Neural cell (in vitro differentiated cells): ENCODE results near the gene COX6B2. TPM values are rescaled to one million over a fixed set of nuclear protein-coding genes. Genes with fewer than 3 reads are reported as not detected.

Source experiments
- H2AFZ ChIP-seq: fragments of 200-600, 300-800 bp; sonication (generic), shearing (Covaris generic); 2 replicates; pipeline ENCODE4 v1.6.0; 2014; ENCODE audit warnings: low read depth, mild to moderate bottlenecking, antibody characterized with exemption, low read length, moderate library complexity
- H3F3A ChIP-seq: fragments of 200-600 bp; shearing (Covaris generic); 2 replicates; pipeline ENCODE4 v1.6.1; 2016; ENCODE audit warnings: mild to moderate bottlenecking, moderate library complexity, mixed read lengths, antibody characterized with exemption, low read length; ENCODE audit not compliant: insufficient read depth, poor library complexity, severe bottlenecking
- H3K27ac ChIP-seq: fragments of 200-600, 300-800 bp; sonication (generic), shearing (Covaris generic); 2 replicates; pipeline ENCODE4 v1.5.1; 2014; ENCODE audit warnings: mild to moderate bottlenecking, low read length, moderate library complexity
- H3K27me3 ChIP-seq: fragments of 300-800, 200-600 bp; sonication (generic), shearing (Covaris generic); 2 replicates; pipeline ENCODE4 v1.6.0; 2014; ENCODE audit warnings: mild to moderate bottlenecking, low read depth, low read length, moderate library complexity; ENCODE audit not compliant: insufficient read depth
- H3K36me3 ChIP-seq: fragments of 300-800, 200-600 bp; sonication (generic), shearing (Covaris generic); 2 replicates; pipeline ENCODE4 v1.5.1; 2014; ENCODE audit warnings: mild to moderate bottlenecking, antibody characterized with exemption, low read length, moderate library complexity; ENCODE audit not compliant: insufficient read depth
- H3K4me2 ChIP-seq: fragments of 300-800, 200-600 bp; sonication (generic), shearing (Covaris generic); 2 replicates; pipeline ENCODE4 v1.6.0; 2014; ENCODE audit warnings: mild to moderate bottlenecking, low read length
- H3K4me3 ChIP-seq: fragments of 300-800, 200-600 bp; sonication (generic), shearing (Covaris generic); 2 replicates; pipeline ENCODE4 v1.5.1; 2014; ENCODE audit warnings: mild to moderate bottlenecking, low read length, moderate library complexity
- H3K79me2 ChIP-seq: fragments of 200-600 bp; shearing (Covaris generic); replicated peaks from 2 replicates; pipeline ENCODE4 v1.6.0; 2014; ENCODE audit warnings: mild to moderate bottlenecking, low read length, moderate library complexity; ENCODE audit not compliant: insufficient read depth
- H3K9ac ChIP-seq: fragments of 300-800, 200-600 bp; sonication (generic), shearing (Covaris generic); 2 replicates; pipeline ENCODE4 v1.6.1; 2016; ENCODE audit warnings: mild to moderate bottlenecking, low read length, mixed read lengths
- H3K9me2 ChIP-seq: fragments of 200-600 bp; shearing (Covaris generic); 2 replicates; pipeline ENCODE4 v1.6.1; 2016; ENCODE audit warnings: mild to moderate bottlenecking, low read length, mixed read lengths; ENCODE audit not compliant: insufficient read depth
- H3K9me3 ChIP-seq: fragments of 200-600, 300-800 bp; sonication (generic), shearing (Covaris generic); 2 replicates; pipeline ENCODE4 v1.6.1; 2016; ENCODE audit warnings: mild to moderate bottlenecking, mixed run types, low read length, moderate library complexity, mixed read lengths
- H4K20me1 ChIP-seq: fragments of 200-600 bp; shearing (Covaris generic); 2 replicates; pipeline ENCODE4 v1.6.1; 2016; ENCODE audit warnings: mild to moderate bottlenecking, mixed run types; ENCODE audit not compliant: insufficient read depth
- EP300 ChIP-seq: fragments of 450-650 bp; conservative IDR thresholded peaks from 2 replicates; pipeline ENCODE4 v1.6.1; 2014; ENCODE audit warnings: antibody characterized with exemption, mild to moderate bottlenecking, moderate library complexity; ENCODE audit not compliant: poor library complexity, severe bottlenecking
- EZH2 ChIP-seq: fragments of 200-600, 300-800 bp; shearing (Covaris generic), sonication (generic); IDR thresholded peaks from 2 replicates; pipeline ENCODE4 v1.6.1; 2014; ENCODE audit warnings: antibody characterized with exemption, low read length, borderline replicate concordance, mild to moderate bottlenecking; ENCODE audit not compliant: insufficient read depth, poor library complexity, severe bottlenecking
- MXI1 ChIP-seq: fragments of 450-650 bp; conservative IDR thresholded peaks from 2 replicates; pipeline ENCODE4 v1.6.1; 2014; ENCODE audit warnings: antibody characterized with exemption, mild to moderate bottlenecking; ENCODE audit not compliant: poor library complexity, severe bottlenecking
- POLR2AphosphoS5 ChIP-seq: IDR thresholded peaks from 2 replicates; pipeline ENCODE4 v1.6.1; 2012
- RAD21 ChIP-seq: fragments of 450-650 bp; conservative IDR thresholded peaks from 2 replicates; pipeline ENCODE4 v1.6.1; 2014; ENCODE audit warnings: antibody characterized with exemption, mild to moderate bottlenecking, moderate library complexity
- SMC3 ChIP-seq: fragments of 450-650 bp; conservative IDR thresholded peaks from 2 replicates; pipeline ENCODE4 v1.6.1; 2014; ENCODE audit warnings: antibody characterized with exemption, mild to moderate bottlenecking, moderate library complexity; ENCODE audit not compliant: poor library complexity
- TAF1 ChIP-seq: IDR thresholded peaks from 2 replicates; pipeline ENCODE4 v1.6.1; 2012; ENCODE audit warnings: low read depth
- polyA plus RNA-seq: library from polyadenylated mRNA; depleted of rRNA; stranded (reverse); fragments of >200 nt; gene quantifications from 2 replicates; pipeline ENCODE4 v1.2.3, GENCODE V29; 2014
- TF ChIP-seq, protein P1 (sequence below): fragments of 450-650 bp; IDR thresholded peaks from 2 replicates; pipeline ENCODE4 v1.5.1; 2014; ENCODE audit warnings: antibody characterized with exemption, mild to moderate bottlenecking, moderate library complexity; ENCODE audit not compliant: poor library complexity, severe bottlenecking
- TF ChIP-seq, protein P2 (sequence below): IDR thresholded peaks from 2 replicates; pipeline ENCODE4 v1.6.1; 2012; ENCODE audit warnings: borderline replicate concordance

COX6B2 gene
- polyA plus RNA-seq, 1 donor from 2014 or later, result 0.17 TPM

DNA sequence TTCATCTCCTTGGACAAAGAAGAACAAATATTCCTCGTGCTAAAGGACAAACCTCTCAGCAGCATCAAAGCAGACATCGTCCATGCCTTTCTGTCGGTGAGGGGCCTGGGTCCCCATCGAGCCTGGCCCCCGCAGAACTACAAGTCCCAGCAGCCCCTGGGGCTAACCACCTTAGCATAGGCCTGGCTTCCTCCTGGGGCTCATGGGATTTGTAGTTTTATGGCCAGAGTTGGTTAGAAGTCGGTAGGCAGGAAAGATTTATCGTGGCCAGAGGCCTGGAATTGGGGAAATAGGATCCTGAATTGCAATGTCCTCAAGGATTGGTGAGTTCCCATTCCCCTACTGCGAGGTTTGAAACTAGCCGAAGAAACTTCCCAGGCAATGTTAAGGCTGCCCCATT lies 49.0 kb downstream of the COX6B2 start:
- TF ChIP-seq TAF1, result no peak
- no peak for TF ChIP-seq POLR2AphosphoS5
- TF ChIP-seq RAD21, result no peak
- no peak for TF ChIP-seq EZH2
- Histone ChIP-seq H3K9me3 (no peaks in the 10 kb centered on the region), H3K79me2 (no peaks in the 10 kb centered on the region), H3K4me3 (no peak overlapping the region), H3F3A (no peaks in the 10 kb centered on the region), H2AFZ (no peak overlapping the region), H3K36me3 (no peaks in the 10 kb centered on the region), H3K27me3 (no peaks in the 10 kb centered on the region), H3K9ac (no peak overlapping the region), H3K27ac (no peak overlapping the region), H4K20me1 (no peaks in the 10 kb centered on the region), H3K9me2 (no peaks in the 10 kb centered on the region), H3K4me2 (no peak overlapping the region)

DNA sequence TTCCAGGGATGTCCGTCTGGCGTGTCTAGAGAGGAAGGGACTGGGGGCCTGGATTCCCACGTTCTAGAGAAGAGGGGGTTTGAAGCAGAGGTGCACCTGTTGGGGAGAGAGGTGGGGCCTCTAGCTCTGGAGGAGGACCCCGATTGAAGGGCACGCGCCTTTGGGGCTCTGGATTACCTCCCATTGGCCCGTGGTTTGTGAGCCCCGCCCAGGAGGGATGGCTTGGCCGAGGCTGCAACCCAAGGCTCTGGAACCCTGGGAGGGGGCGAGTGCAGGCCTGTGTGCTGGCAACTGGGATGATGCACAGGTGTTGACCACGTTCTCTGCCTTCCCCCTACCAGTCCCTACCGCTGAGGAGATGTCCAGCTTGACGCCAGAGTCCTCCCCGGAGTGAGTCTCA lies 49.5 kb downstream of the COX6B2 start:
- H3K79me2 ChIP-seq, result no peaks in the 10 kb centered on the region
- no peak overlapping the region for H3K4me2 ChIP-seq
- no peaks in the 10 kb centered on the region for H3K9me3 ChIP-seq
- H3K36me3 ChIP-seq, result no peaks in the 10 kb centered on the region
- H3K9ac ChIP-seq, result no peak overlapping the region
- no peak overlapping the region for H3K4me3 ChIP-seq
- no peaks in the 10 kb centered on the region for H3K9me2 ChIP-seq
- no peak overlapping the region for H2AFZ ChIP-seq
- no peaks in the 10 kb centered on the region for H3K27me3 ChIP-seq
- no peaks in the 10 kb centered on the region for H4K20me1 ChIP-seq
- H3F3A ChIP-seq, result no peaks in the 10 kb centered on the region
- TF ChIP-seq, protein P1, sequence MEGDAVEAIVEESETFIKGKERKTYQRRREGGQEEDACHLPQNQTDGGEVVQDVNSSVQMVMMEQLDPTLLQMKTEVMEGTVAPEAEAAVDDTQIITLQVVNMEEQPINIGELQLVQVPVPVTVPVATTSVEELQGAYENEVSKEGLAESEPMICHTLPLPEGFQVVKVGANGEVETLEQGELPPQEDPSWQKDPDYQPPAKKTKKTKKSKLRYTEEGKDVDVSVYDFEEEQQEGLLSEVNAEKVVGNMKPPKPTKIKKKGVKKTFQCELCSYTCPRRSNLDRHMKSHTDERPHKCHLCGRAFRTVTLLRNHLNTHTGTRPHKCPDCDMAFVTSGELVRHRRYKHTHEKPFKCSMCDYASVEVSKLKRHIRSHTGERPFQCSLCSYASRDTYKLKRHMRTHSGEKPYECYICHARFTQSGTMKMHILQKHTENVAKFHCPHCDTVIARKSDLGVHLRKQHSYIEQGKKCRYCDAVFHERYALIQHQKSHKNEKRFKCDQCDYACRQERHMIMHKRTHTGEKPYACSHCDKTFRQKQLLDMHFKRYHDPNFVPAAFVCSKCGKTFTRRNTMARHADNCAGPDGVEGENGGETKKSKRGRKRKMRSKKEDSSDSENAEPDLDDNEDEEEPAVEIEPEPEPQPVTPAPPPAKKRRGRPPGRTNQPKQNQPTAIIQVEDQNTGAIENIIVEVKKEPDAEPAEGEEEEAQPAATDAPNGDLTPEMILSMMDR, result no peak
- TF ChIP-seq POLR2AphosphoS5, result no peak
- TF ChIP-seq, protein P2, sequence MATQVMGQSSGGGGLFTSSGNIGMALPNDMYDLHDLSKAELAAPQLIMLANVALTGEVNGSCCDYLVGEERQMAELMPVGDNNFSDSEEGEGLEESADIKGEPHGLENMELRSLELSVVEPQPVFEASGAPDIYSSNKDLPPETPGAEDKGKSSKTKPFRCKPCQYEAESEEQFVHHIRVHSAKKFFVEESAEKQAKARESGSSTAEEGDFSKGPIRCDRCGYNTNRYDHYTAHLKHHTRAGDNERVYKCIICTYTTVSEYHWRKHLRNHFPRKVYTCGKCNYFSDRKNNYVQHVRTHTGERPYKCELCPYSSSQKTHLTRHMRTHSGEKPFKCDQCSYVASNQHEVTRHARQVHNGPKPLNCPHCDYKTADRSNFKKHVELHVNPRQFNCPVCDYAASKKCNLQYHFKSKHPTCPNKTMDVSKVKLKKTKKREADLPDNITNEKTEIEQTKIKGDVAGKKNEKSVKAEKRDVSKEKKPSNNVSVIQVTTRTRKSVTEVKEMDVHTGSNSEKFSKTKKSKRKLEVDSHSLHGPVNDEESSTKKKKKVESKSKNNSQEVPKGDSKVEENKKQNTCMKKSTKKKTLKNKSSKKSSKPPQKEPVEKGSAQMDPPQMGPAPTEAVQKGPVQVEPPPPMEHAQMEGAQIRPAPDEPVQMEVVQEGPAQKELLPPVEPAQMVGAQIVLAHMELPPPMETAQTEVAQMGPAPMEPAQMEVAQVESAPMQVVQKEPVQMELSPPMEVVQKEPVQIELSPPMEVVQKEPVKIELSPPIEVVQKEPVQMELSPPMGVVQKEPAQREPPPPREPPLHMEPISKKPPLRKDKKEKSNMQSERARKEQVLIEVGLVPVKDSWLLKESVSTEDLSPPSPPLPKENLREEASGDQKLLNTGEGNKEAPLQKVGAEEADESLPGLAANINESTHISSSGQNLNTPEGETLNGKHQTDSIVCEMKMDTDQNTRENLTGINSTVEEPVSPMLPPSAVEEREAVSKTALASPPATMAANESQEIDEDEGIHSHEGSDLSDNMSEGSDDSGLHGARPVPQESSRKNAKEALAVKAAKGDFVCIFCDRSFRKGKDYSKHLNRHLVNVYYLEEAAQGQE, result no peak
- TF ChIP-seq TAF1, result no peak
- no peak for TF ChIP-seq MXI1
- no peak for TF ChIP-seq RAD21
- no peak for TF ChIP-seq SMC3
- TF ChIP-seq EP300, result no peak
- TF ChIP-seq EZH2, result no peak
- no peak overlapping the region for H3K27ac ChIP-seq
